SK-N-MC (cell line): ENCODE results near the gene ANKRD11.

Source experiments
- EZH2 ChIP-seq: fragments of 200-600 bp; sonication (generic); IDR thresholded peaks from one replicate; pipeline ENCODE4 v1.6.1; 2017; ENCODE audit warnings: antibody characterized with exemption
- FOXP2 ChIP-seq: optimal IDR thresholded peaks from 2 replicates; pipeline ENCODE3; 2011; ENCODE audit warnings: mild to moderate bottlenecking, moderate library complexity; ENCODE audit not compliant: insufficient read depth; ENCODE audit errors: extremely low read length, control extremely low read depth
- POLR2AphosphoS5 ChIP-seq: IDR thresholded peaks from 2 replicates; pipeline ENCODE4 v1.6.1; 2012; ENCODE audit warnings: mild to moderate bottlenecking, low read depth, low read length, borderline replicate concordance

DNA sequence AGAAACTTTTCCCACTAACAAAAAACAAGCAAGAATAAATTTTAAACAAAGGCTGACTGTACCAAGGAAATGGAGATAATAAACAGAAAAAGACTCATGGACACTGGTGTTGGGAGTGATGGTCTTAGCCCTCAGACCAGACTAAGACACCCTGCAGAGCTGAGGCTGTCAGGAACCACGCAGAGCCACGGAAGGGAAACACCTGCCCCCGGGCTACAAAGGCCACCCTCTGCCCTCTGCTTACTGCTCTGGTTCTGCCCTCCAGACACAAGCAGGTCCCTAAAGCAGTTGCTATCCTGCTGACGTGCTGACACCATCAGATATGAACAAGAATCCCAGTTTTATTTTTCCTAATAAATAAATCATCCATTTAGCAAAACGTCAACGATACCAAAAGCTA is 80.0 kb downstream of the ANKRD11 start:
- TF ChIP-seq EZH2 (no peak), POLR2AphosphoS5 (no peak), FOXP2 (no peak)
